ENCODE results near the gene CIROP.

Gene CIROP

GRCh38 chr14:23104591-23105347, at the start of gene CIROP:
TSS of gene CIROP (minus strand) at chr14:23104989. CDS start at chr14:23104920, 69 bp downstream.
- H3K9me3 ChIP-seq (ENCODE audit: insufficient read depth, low read length), result no peaks in the 10 kb centered on the region
- no peak within 1 kb of the TSS for H3K9ac ChIP-seq (ENCODE audit: low read length)
- H3K4me2 ChIP-seq (ENCODE audit: low read depth, low read length, poor library complexity, severe bottlenecking), result no peak within 1 kb of the TSS
- TF ChIP-seq, protein P1, sequence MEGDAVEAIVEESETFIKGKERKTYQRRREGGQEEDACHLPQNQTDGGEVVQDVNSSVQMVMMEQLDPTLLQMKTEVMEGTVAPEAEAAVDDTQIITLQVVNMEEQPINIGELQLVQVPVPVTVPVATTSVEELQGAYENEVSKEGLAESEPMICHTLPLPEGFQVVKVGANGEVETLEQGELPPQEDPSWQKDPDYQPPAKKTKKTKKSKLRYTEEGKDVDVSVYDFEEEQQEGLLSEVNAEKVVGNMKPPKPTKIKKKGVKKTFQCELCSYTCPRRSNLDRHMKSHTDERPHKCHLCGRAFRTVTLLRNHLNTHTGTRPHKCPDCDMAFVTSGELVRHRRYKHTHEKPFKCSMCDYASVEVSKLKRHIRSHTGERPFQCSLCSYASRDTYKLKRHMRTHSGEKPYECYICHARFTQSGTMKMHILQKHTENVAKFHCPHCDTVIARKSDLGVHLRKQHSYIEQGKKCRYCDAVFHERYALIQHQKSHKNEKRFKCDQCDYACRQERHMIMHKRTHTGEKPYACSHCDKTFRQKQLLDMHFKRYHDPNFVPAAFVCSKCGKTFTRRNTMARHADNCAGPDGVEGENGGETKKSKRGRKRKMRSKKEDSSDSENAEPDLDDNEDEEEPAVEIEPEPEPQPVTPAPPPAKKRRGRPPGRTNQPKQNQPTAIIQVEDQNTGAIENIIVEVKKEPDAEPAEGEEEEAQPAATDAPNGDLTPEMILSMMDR (IDR thresholded peaks at IDR 0.05; ENCODE audit: insufficient read depth, low read length, poor library complexity, severe bottlenecking), result no peak
- no peak for TF ChIP-seq EZH2phosphoT487 (conservative IDR thresholded peaks at IDR 0.05; ENCODE audit: low read length)
- no peaks in the 10 kb centered on the region for H3K79me2 ChIP-seq (ENCODE audit: insufficient read depth, low read length)
- no peaks in the 10 kb centered on the region for H3K27me3 ChIP-seq (ENCODE audit: low read length)
- H3K9me2 ChIP-seq (replicated peaks; ENCODE audit: insufficient read depth, low read length), result no peaks in the 10 kb centered on the region
- H2AFZ ChIP-seq (ENCODE audit: low read depth, low read length, severe bottlenecking), result no peak within 1 kb of the TSS
- no peak within 1 kb of the TSS for H3K4me3 ChIP-seq (ENCODE audit: insufficient read depth, low read length, poor library complexity, severe bottlenecking)
- H3K36me3 ChIP-seq (ENCODE audit: low read length), result no peaks in the 10 kb centered on the region
- no peaks in the 10 kb centered on the region for H4K20me1 ChIP-seq (ENCODE audit: low read depth, low read length)
- no peaks in the 10 kb centered on the region for H3F3A ChIP-seq (ENCODE audit: insufficient read depth)
- H3K27ac ChIP-seq (ENCODE audit: low read depth, low read length), result no peak within 1 kb of the TSS

- Histone ChIP-seq H3K79me2 (ENCODE audit: insufficient read depth, low read length) (no peaks in the 10 kb centered on the region), H3K9me2 (replicated peaks; ENCODE audit: insufficient read depth, low read length) (no peaks in the 10 kb centered on the region), H3K36me3 (ENCODE audit: low read length) (no peaks in the 10 kb centered on the region), H3K9me3 (ENCODE audit: insufficient read depth, low read length) (no peaks in the 10 kb centered on the region), H3K27ac (ENCODE audit: low read depth, low read length) (no peak overlapping the region), H3K27me3 (ENCODE audit: low read length) (no peaks in the 10 kb centered on the region), H3F3A (ENCODE audit: insufficient read depth) (no peaks in the 10 kb centered on the region), H3K4me2 (ENCODE audit: low read depth, low read length, poor library complexity, severe bottlenecking) (no peak overlapping the region), H3K9ac (ENCODE audit: low read length) (no peak overlapping the region), H3K4me3 (ENCODE audit: insufficient read depth, low read length, poor library complexity, severe bottlenecking) (no peak overlapping the region), H2AFZ (ENCODE audit: low read depth, low read length, severe bottlenecking) (no peak overlapping the region), H4K20me1 (ENCODE audit: low read depth, low read length) (no peaks in the 10 kb centered on the region)
- no peak for TF ChIP-seq EZH2phosphoT487 (conservative IDR thresholded peaks at IDR 0.05; ENCODE audit: low read length)
- TF ChIP-seq, protein P1 (IDR thresholded peaks at IDR 0.05; ENCODE audit: insufficient read depth, low read length, poor library complexity, severe bottlenecking), result no peak
Observed at GRCh38 chr14:23153851-23154796, 49.3 kb upstream of the CIROP start.

DNA sequence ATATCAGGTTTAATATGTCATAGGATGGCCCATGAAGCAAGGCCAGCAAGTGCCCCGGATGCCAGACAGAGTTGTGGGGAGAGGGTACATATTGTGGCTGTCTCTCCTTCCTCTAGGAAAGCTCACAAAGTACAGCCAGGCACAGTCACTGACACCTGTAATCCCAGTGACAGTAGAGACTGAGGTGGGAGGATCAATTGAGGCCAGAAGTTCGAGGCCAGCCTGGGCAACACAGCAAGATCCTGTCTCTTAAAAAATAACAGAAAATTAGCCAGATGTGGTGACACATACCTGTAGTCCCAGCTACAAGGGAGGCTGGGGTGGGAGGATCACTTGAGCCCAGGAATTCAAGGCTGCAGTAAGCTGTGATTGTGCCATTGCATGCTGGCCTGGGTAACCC, 46.6 kb upstream of the CIROP start:
- Histone ChIP-seq H2AFZ (ENCODE audit: low read depth, low read length, severe bottlenecking) (no peak overlapping the region), H3K27me3 (ENCODE audit: low read length) (no peaks in the 10 kb centered on the region), H3K27ac (ENCODE audit: low read depth, low read length) (no peak overlapping the region), H3K36me3 (ENCODE audit: low read length) (no peaks in the 10 kb centered on the region), H3F3A (ENCODE audit: insufficient read depth) (no peaks in the 10 kb centered on the region), H3K9ac (ENCODE audit: low read length) (no peak overlapping the region), H3K9me3 (ENCODE audit: insufficient read depth, low read length) (no peaks in the 10 kb centered on the region), H3K4me3 (ENCODE audit: insufficient read depth, low read length, poor library complexity, severe bottlenecking) (no peak overlapping the region), H3K9me2 (replicated peaks; ENCODE audit: insufficient read depth, low read length) (no peaks in the 10 kb centered on the region), H4K20me1 (ENCODE audit: low read depth, low read length) (no peaks in the 10 kb centered on the region), H3K4me2 (ENCODE audit: low read depth, low read length, poor library complexity, severe bottlenecking) (no peak overlapping the region), H3K79me2 (ENCODE audit: insufficient read depth, low read length) (no peaks in the 10 kb centered on the region)
- no peak for TF ChIP-seq EZH2phosphoT487 (conservative IDR thresholded peaks at IDR 0.05; ENCODE audit: low read length)
- TF ChIP-seq, protein P1 (IDR thresholded peaks at IDR 0.05; ENCODE audit: insufficient read depth, low read length, poor library complexity, severe bottlenecking), result no peak

All from SU-DHL-6 (cell line).